HG03280 (cell line): Measurements from ENCODE around the gene IDE.
"Not testable (repeated sequence)": the region's sequence is repeated elsewhere in the genome, so short reads cannot be mapped to it uniquely, and the experiment has no call there.

Experiments used
- ATAC-seq: cut with Tn5 transposase; IDR thresholded peaks from one replicate; pipeline ENCODE4 v1.9.1; 2021; ENCODE audit warnings: mild to moderate bottlenecking, moderate library complexity; ENCODE audit not compliant: unreplicated experiment

Gene IDE

DNA sequence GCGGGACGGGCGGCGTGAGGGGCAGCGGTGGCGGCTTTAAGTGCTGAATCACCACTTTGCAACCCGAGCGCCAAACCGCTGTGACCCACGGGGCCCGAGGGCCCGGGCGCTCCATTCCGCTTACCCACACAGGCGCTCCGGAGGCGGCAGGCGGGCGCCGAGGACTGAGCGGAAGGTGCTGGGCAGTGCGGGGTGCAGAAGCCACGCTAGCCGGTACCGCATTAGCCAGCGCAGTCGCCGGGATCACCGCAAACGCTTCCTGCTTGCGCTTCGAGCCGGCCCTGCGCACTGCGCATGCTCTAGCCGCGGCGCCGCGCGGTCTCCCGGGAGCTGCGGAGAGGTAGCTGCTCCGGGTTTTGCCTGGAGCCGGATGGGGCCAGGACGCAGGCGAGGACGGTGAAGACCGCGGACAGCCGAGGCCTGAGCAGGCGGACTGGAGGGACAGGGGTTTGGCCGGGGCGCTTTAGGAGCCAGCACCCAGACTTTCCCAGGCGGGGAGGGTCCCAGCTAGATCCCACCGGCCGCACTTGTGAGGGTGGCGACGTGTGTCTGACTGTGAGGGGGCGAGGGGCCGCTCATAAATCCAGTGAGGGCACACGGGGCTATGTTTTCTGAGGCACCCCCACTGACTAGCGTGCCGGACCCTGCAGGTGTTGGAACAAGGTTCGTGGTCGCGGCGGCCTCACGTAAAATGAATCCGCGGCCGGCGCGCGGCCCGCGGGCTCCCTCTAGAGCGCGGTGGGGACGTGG is at the start of gene IDE:
TSS of gene IDE (minus strand) at position 296 of the 750 bp plus-strand sequence. CDS start at position 222, 74 bp downstream.
- ATAC-seq, result peak; percentile 70

DNA sequence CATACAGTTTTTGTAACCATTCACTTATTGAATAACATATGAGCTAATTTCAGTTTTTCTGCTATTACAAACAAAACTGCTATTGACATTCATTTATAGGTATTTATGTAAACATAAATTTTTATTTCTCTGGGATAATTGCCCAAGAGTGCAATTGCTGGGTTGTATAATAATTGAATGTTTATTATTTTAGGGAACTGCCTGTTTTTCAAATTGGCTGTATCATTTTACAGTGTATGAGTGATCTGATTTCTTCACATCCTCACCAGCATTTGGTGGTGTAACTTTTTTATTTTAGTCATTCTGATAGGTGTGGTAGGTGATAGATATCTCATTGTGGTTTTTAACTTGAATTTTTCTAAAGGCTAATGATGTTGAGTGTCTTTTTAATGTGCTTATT is 45.5 kb upstream of the IDE start:
- ATAC-seq, result no peak

DNA sequence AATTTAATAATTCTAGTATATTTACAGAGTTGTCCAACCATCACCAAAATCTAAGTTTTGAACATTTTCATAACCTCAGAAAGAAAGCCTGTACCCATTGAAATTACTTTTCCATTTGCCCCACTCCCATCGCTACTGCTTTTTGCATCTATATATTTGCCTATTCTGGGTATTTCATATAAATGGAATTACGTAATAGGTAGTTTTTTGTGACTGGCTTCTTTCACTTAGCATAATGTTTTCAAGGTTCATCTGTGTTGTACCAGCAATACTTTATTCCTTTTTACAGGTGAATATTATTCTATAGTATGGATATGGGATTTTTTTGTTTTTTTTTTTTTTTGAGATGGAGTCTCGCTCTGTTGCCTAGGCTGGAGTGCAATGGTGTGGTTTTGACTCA is 41.6 kb upstream of the IDE start:
- ATAC-seq, result no peak

DNA sequence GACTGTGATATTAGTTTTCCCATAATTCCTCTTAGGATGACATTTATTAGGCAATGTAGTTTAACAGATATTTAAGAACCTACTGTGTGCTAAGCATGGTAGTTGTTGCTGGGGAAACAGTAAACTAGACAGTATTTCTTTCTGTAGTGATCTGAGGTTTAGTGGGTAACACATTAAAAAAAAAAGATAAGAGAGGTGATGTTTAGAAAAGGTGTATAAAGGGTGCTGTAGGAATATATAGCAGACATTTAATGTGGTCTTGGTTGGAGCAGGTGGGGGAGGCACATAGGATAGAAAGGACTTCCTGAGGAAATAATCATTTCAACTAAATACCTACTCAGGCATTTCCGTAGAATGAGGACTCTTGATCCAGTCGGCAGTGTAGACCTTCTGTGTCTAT is 30.9 kb upstream of the IDE start:
- ATAC-seq, result no peak

DNA sequence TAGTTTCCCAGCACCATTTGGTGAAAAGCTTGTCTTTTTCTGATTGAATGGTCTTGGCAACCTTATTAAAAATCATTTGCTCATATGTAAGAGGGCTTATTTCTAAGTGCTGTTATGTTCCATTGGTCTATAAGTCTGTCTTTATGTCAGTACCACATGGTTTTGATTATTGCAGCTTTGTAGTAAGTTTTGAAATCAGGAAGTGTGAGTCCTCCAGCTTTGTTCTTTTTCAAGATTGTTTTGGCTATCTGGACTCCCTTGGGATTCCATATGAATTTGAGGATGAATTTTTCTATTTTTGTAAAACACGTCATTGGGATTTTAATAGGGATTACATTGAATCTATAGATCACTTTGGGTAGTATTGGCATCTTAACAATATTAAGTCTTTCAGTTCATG is 24.4 kb upstream of the IDE start:
- no peak for ATAC-seq

DNA sequence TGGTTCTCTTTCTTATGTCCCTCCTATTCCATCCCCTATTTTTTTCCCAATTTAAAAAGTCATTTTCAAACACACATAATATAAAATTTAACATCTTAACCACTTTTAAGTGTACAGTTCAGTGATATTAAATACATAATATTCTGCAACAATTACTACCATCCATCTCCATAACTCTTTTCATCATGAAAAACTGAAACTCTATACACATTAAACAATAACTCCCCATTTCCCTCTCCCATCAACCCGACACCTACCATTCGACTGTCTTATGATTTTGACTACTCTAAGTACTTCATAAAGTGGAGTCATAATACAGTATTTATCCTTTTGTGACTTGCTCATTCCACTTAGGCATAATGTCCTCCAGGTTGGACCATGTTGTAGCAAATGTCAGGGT is 21.6 kb upstream of the IDE start:
- ATAC-seq, result no peak

DNA sequence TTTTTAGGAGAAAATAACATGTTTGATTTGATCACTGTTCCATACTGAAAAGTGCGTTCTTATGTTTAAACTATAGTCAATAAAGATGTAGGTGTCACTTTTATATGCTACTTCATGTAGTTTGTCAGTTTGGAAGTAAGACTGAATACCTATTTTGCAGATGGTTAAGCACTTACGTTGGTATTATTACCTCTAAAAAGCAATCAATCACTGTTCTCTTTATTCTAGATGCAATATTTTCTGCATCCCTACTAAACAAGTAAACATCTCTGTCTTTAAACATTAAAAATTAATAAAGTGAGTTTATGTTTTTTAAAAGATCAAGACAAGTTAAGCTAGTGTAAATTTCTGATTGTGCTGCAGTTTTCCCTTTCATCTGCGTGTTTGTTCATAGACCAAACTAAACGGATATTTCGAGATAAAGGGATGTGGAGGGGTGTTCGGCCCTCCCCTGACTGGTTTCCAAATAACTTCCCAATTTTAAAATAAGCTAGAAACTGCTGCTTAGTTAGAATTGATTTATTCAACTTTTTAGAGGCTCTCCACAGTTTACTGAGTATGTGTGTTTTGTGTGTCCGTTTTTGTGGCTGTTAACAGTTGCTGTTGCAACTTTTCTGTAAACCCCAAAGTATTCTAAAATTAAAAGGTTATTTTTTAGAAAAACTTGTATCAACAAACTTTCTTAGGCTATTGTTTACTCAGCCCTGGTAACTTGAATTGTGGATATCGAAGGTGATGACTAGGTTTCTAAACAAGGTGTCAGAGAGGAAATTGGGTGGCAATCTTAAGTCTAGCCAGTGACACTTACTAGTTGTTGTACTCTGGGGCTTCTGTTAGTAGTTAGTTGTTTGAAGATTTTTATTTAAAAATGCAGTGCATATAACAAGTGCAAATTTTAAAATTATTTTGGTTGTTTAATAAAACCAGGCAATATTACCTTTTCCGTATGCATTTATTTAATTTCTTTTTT is 20.0 kb upstream of the IDE start:
- ATAC-seq, result no peak

DNA sequence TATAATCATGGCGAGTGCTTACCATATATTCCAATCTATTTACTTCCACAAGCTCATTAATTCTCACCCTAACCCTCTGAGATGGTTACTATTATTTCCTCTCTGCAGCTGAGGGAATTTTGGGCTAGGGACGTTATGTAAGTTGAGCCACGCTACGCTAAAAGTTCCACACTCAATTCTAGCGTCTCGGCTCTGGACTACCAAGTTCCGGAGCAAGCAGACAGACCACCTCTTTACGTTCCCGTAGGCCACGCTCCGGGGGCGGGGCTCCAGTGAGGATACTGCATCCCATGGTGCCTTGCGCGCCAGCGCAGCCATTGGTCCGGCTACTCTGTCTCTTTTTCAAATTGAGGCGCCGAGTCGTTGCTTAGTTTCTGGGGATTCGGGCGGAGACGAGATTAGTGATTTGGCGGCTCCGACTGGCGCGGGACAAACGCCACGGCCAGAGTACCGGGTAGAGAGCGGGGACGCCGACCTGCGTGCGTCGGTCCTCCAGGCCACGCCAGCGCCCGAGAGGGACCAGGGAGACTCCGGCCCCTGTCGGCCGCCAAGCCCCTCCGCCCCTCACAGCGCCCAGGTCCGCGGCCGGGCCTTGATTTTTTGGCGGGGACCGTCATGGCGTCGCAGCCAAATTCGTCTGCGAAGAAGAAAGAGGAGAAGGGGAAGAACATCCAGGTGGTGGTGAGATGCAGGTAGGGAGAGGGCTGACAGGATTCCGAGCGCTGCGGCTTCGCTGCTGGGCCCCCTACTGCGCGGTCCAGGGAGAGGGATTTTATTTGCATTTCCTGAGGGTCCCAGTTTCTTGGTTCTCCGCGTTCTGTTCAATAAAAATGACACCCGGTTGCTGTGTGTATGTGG is 19.1 kb upstream of the IDE start, which contains the start of gene KIF11:
TSS of gene KIF11 (plus strand) at position 370 of the 858 bp plus-strand sequence. CDS start at position 616, 246 bp downstream.
- ATAC-seq, result peak; percentile 67

DNA sequence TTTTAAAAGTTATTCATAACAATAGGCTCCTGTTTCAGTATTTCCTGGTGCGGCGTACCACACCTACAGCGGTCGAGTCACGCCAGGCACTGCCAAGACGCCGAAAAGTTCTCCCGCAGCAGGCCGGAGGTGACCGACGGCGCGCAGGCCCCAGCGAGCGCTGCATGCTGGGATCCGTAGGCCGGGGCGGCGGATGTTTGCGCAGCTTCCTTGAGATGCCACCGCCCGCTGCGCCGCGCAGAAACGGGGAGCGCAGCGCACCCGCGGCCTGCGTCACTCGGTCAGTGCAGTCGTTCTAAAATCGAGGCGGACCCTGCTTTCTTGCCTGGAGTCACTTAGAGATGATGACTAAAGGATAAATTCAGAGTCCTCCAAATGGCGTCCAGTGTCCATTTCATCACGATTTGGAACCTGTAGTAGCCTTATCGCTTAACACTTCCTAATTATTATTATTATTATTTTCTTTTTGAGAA is 17.7 kb upstream of the IDE start:
- peak; percentile 75 for ATAC-seq

DNA sequence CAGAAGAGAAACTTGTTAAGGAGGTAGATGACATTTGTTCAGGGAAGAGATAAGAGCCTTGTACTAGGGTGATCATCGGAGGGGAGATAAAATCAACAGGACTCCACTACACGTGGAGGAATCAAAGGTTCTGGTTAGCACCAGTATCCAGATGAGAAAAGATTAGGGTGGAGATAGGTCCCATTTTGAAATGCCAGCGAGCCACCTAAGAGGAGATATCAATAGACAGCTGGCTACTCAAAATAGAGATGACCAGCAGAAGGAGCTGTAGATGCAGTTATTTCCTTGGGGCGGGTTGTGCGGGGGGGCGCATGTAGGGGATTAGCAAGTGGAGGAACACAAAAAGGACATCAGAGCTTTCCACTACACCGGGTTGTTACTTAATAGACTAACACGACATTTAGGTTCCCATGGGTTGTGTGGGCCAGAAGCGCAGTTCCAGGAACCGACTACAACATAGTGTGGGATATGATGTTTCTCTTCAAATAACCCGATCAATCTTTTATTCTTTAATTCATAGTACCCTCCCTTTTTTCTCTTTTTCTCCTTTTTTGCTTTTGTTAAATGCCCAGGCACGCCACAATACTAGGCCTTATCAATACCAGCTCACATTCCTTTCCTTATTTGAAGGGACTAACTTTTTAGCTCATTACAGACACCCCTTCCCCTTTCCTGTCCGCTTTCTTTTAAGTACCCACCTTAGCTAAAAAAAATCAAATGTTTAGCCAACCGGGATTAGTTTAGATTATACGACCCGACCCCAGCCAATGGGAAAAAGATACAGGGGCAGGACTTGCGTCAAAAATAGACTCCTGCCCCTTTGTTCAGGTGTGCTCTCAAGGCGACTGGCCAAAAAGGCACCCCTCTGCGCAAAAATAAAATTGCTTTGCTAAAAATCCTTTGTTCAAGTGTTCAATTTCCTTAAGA is 17.0 kb upstream of the IDE start:
- ATAC-seq, result peak; percentile 3

DNA sequence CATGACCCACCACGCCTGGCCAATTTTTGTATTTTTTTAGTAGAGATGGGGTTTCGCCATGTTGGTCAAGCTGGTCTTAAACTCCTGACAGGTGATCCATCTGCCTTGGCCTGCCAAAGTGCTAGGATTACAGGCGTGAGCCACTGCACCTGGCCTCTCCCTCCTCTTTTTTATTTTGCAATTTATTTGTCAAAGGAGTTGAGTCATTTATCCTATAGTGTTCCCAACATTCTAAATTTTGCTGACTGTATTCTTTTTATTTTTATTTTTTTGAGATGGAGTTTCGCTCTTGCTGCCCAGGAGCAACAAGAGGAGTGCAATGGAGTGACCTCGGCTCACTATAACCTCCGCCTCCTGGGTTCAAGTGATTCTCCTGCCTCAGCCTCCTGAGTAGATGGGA is 8.5 kb upstream of the IDE start:
- ATAC-seq, result not testable (repeated sequence)

DNA sequence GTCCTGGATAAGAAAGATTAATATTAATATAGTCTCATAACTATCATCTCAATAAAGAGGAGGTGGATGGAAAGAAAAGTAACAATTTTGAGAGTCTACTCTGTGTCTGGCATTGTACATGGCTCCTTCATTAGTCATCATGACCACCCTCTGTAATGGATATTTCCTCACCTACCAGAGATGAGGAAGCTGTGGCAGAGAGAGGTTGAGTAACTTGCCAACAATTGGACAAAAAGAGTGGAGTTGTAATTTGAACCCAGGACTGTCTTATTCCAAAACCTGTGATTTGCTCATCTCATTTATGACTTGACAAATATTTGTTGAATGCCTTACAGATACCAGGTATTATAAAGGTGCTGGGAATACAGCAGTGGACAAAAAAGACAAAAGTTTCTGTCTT is 2.1 kb upstream of the IDE start:
- no peak for ATAC-seq

DNA sequence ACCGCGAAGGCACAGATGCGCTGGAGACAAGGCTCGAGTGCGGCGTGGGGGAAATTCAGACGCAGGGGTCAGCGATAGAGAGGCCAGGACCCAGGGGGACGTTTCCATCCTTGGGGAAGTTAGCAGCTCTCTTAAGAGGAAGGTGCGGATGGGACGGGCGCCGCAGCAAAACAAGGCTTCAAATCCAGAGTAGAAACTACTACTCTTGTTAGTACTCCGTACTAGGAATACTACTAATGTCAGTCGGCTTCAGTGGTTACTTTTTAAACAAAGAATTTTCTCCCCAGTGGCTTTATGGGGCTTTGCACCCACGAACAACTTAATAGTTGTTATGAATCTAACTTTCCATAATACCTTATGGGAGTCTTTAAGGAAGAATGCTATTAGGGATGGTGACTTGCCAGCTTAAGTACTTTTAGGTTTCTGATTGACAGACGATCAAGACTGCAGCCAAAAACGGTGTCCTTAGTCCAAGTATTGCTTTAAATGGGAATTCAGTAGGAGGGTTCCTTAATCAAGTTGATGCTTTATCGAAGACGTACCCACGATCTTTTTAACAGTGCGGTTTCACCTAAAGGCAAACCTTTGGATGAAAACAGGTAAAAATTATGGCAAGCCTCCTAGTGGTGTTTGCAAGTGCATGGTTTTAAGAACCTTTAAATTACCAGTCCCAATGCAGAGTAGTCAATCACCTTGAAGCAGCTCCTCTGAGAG is 812 bp upstream of the IDE start:
- ATAC-seq, result peak; percentile 17

DNA sequence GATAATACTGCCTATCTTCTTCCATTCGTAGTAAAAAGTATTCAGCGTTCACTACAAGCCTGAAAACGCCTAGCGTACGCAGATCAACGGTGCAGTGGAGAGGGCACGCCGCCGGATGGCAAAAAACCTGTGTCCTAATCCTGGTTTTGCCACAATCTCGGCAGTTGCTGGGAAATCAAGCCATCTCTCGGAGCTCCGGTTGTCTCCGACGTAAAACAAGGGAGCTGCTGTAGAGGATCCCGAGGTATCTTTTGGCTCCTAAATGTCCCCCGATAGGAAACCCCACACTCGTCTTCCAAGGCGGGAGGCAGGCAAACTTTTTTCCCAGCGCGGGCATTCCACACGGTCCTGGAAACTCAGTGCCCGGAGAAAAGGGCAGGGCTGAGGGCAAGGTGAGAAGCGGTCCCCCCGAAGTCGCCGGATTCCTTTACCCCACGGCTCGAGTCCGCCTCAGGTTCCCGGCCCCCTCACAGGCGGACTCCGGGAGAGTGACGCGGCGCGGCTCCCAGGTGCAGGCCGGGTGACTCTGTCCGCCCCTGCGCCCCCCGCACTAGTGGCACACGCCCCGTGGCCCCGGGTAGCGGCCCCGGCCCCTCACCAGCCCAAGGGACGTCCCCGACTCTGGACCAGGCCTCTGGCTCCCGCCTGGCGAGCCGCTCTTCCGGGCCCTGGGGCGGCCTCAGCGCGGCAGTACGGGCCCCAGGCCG is 649 bp downstream of the IDE start:
- ATAC-seq, result peak; percentile 32

DNA sequence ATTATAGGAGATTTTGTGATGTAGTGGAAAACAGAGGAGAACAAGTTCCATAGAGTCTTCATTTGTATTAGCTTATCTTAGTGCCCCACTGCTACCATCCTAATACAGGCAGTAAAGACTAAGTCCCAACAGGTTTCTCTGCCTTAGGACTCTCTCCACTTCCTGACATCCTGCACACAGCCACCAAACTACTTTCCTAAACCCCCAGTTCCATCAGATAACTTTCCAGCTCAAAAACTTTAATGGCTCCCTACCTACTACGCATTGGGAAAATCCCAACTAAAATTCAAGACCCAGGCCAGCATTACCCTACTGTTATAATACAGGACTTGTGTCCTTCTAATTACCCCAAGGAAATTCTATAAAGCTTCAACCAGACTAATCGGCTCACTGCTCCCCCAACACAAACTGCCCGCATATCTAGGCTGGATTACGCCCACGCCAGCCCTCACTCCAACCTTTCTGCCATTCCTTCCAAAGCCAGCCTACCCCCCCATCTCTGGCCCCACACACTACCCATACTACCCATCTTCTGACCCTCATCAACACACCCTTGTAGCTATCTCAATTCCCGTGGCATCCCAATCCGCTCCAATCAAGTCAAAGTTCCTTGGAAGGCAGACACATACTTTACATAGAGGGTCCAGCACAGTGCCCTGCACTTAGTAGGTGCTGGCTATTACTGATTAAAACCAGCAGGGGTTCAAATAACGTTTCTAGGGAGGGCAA is 1.4 kb downstream of the IDE start:
- ATAC-seq, result no peak

DNA sequence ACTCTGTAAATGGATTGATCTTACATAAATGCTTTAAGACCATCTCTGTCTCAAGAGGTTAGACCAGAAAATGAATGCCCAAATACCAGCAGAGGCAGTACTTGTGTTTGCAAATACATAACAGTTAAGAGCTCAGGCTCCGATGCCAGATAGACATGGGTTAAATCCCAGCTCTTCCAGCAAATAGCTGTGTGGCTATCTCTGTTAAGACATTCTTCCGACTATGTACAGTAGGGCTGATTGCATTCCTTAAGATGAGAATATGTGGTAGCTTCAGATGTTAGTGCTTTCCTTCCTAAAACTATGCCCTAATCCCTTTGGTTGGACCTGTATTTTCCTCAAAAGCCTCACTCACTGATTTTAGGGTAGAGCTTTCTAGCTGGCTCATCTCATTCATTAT is 2.2 kb downstream of the IDE start:
- ATAC-seq, result no peak

DNA sequence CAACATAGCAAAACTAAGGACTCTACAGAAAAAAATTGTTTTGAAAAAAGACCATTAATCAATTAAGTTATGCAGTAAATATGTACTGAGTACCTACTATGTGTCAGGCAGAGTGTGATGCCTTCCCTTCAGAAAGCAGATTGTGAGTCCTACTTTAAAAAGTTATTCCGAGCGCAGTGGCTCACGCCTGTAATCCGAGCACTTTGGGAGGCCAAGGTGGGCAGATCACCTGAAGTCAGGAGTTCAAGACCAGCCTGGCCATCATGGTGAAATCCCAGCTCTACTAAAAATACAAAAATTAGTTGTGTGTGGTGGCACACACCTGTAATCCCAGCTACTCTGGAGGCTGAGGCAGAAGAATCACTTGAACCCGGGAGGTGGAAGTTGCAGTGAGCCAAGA is 4.2 kb downstream of the IDE start:
- not testable (repeated sequence) for ATAC-seq

DNA sequence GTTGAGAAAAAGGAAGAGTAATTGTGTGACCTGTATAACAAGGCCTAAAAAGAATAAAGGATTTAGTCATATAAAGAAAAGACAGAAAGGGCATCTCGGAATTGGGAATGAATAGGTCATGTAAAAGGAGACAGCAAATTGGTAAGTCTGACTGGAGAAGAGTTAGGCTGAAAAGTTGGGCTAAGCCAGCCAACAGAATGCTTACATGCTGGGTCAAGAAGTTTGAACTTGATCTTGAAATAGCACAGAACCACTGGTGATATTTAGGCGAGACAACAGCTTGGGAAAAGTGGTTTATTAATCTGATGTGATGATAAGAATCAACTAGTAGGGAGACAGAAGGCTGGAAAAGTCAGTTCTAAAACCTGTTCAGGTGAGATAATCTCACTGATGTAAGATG is 4.8 kb downstream of the IDE start:
- ATAC-seq, result no peak
